SH-SY5Y (cell line): ENCODE data around the gene CLOCK.

ENCODE experiments used
- GATA2 ChIP-seq: IDR thresholded peaks from 2 replicates; pipeline ENCODE4 v1.6.1; 2011; ENCODE audit warnings: mild to moderate bottlenecking, low read depth, low read length
- GATA3 ChIP-seq: IDR thresholded peaks from 2 replicates; pipeline ENCODE4 v1.6.1; 2011; ENCODE audit warnings: low read depth, mild to moderate bottlenecking, low read length, moderate library complexity

DNA sequence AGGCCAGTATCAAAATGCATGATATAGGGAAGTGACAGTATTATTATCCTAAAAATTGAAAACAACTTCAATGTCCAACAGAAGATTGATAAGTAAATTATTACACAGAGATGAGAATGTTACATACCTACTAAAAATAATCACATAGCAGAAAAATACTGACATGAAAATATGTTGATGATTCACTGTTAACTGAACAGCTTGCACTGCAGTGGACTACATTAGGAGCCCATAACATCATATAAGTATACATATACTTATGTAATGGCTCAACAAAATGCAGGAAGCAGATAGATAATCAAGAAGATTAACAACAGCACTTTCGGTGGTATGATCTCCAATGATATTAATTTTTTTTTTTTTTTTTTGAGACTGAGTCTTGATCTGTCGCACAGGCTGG, 7.1 kb downstream of the CLOCK start:
- TF ChIP-seq GATA2 (no peak), GATA3 (no peak)
